ENCODE data around the gene ATP1B2. TPM values are rescaled to one million over a fixed set of nuclear protein-coding genes. Genes with fewer than 3 reads are reported as not detected.
A peak's percentile ranks its signal among the peaks of the same experiment; 100 is the strongest.

ATP1B2 gene
- polyA plus RNA-seq, 2 of the 4 experiments (the other 2 are of a cell fraction), result 0.10 to 0.16 TPM

DNA sequence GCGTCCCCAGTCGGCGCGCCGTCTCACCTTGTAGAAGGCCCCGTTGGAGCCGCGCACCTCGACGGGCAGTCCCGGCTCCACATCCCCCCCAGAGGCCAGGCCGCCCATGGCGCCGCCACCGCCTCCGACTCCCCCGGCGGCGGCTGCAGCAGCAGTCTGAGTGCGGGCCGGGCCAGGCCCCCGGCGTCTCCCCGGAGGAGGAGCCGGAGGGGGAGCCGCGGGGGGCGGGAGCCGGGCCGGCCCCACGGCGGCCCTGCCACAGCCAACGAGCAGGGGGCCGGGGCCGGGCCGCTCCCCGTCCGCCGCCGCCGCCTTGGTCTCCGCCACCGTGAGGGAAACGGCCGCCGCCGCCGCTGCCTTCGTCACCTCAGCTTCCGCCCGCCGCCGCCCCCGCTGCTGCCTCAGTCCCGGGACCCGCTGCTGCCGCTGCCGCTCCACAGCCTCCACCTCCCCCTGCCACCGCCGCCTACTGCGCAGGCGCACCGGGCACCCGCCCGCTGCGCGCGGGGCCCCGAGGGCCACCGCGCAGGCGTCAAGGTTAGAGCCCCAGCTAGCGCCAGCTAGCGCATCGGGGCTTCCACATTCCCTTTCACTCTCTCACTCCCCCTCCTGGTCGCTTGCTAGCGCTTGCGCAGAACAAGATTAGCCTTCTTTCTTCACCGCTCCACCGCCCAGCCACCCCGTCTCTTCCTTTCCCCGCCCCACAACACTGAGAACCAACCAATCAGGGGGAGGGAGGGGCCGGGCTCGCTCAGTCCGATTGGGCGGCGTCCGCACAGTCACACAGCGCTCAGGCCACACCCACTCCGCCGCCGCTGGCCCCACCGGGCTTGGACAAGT is 36.1 kb upstream of the ATP1B2 start, which contains the start of gene FXR2:
FXR2 (minus strand) TSS at position 473 of the 840 bp plus-strand sequence; CDS start at position 108, 365 bp downstream.
- WGBS (ENCODE audit: missing lambda C conversion rate), result under 1% methylated on average over 44 of the region's 93 CpGs
- DNase-seq (ENCODE audit: low read depth in 1 of 2, low spot score in 1 of 2) (peak; percentile 99 to 100), FAIRE-seq (peak; percentile 92), ATAC-seq (peak; percentile 91 to 96)
- ChIA-PET POLR2A (interaction anchor here (0.6 to 6.1 kb wide), 12 partner anchors 11 to 230 kb away, joined by 3 to 58 read pairs (median 4); partner anchors contain the start of genes ATP1B2, CD68, MPDU1 and POLR2A), CTCF (interaction anchor here (0.5 to 14.2 kb wide), 31 partner anchors 10 to 329 kb away, joined by 3 to 130 read pairs (median 5); partner anchors contain the start of genes ATP1B2, CD68, DNAH2 and SAT2)
- peaks cover 29% of the 10 kb centered on the region for H3K4me1 ChIP-seq
- H3K9me3 ChIP-seq, result no peaks in the 10 kb centered on the region
- H3K27ac ChIP-seq, result peak within 1 kb of the TSS; percentile 92 to 95
- peak within 1 kb of the TSS; percentile 84 for H3K4me3 ChIP-seq
- peak within 1 kb of the TSS; percentile 91 for H3K4me2 ChIP-seq
- TF ChIP-seq, protein P1, sequence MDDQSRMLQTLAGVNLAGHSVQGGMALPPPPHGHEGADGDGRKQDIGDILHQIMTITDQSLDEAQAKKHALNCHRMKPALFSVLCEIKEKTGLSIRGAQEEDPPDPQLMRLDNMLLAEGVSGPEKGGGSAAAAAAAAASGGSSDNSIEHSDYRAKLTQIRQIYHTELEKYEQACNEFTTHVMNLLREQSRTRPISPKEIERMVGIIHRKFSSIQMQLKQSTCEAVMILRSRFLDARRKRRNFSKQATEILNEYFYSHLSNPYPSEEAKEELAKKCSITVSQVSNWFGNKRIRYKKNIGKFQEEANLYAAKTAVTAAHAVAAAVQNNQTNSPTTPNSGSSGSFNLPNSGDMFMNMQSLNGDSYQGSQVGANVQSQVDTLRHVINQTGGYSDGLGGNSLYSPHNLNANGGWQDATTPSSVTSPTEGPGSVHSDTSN (IDR thresholded peaks at IDR 0.05), result 0 out of 2 replicates have a peak, but pooled peaks have one; percentile 16
- TF ChIP-seq CEBPB (IDR thresholded peaks at IDR 0.05) (no peak; a peak in 1 of 4 replicates), GATA3 (IDR thresholded peaks at IDR 0.05; ENCODE audit: borderline replicate concordance) (no peak), CBX8 (IDR thresholded peaks at IDR 0.05) (no peak), ZNF302 (CRISPR knock-in tag; IDR thresholded peaks at IDR 0.05) (no peak), RNF2 (IDR thresholded peaks at IDR 0.05; ENCODE audit: borderline replicate concordance, low read depth) (no peak), CHD2 (IDR thresholded peaks at IDR 0.05; ENCODE audit: low read length, partially characterized antibody) (no peak), HOXB5 (CRISPR knock-in tag; IDR thresholded peaks at IDR 0.05) (0 out of 2 replicates have a peak, but pooled peaks have one; percentile 16), ZSCAN20 (CRISPR knock-in tag; IDR thresholded peaks at IDR 0.05) (no peak), RFX5 (IDR thresholded peaks at IDR 0.05) (peak; percentile 82), BHLHE40 (IDR thresholded peaks at IDR 0.05; ENCODE audit: low read depth, low read length) (no peak), ATOH8 (CRISPR knock-in tag; IDR thresholded peaks at IDR 0.05; ENCODE audit: low read depth) (no peak), JUNB (IDR thresholded peaks at IDR 0.05) (no peak), E2F6 (IDR thresholded peaks at IDR 0.05; ENCODE audit: borderline replicate concordance, low read depth) (no peak), RARB (CRISPR knock-in tag; IDR thresholded peaks at IDR 0.05) (no peak), PHF8 (IDR thresholded peaks at IDR 0.05; ENCODE audit: borderline replicate concordance, low read depth) (peak; percentile 47), POLR2A (IDR thresholded peaks at IDR 0.05; ENCODE audit: low read length) (peak; percentile 77), EP300 (IDR thresholded peaks at IDR 0.05) (no peak), NPAS2 (CRISPR knock-in tag; IDR thresholded peaks at IDR 0.05; ENCODE audit: borderline replicate concordance) (no peak), MAZ (IDR thresholded peaks at IDR 0.05; ENCODE audit: borderline replicate concordance, low read depth, low read length) (0 out of 2 replicates have a peak, but pooled peaks have one; percentile 28), RAD21 (conservative IDR thresholded peaks at IDR 0.05 in 1 of 2, IDR thresholded peaks at IDR 0.05 in 1 of 2) (0 out of 5 replicates have a peak, but pooled peaks have one; percentile 10 to 29), TFCP2L1 (CRISPR knock-in tag; IDR thresholded peaks at IDR 0.05) (no peak), SMC3 (IDR thresholded peaks at IDR 0.05) (no peak; the same call in 2 of the 3 replicates), NFE2L2 (conservative IDR thresholded peaks at IDR 0.05; ENCODE audit: low read length) (no peak), HDAC2 (IDR thresholded peaks at IDR 0.05) (no peak), MAX (IDR thresholded peaks at IDR 0.05) (peak; percentile 69; the same call in 1 of the 2 replicates)
- TF ChIP-seq, protein P2, sequence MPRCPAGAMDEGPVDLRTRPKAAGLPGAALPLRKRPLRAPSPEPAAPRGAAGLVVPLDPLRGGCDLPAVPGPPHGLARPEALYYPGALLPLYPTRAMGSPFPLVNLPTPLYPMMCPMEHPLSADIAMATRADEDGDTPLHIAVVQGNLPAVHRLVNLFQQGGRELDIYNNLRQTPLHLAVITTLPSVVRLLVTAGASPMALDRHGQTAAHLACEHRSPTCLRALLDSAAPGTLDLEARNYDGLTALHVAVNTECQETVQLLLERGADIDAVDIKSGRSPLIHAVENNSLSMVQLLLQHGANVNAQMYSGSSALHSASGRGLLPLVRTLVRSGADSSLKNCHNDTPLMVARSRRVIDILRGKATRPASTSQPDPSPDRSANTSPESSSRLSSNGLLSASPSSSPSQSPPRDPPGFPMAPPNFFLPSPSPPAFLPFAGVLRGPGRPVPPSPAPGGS (IDR thresholded peaks at IDR 0.05), result 0 out of 3 replicates have a peak, but pooled peaks have one; percentile 51
- TF ChIP-seq, protein P3, sequence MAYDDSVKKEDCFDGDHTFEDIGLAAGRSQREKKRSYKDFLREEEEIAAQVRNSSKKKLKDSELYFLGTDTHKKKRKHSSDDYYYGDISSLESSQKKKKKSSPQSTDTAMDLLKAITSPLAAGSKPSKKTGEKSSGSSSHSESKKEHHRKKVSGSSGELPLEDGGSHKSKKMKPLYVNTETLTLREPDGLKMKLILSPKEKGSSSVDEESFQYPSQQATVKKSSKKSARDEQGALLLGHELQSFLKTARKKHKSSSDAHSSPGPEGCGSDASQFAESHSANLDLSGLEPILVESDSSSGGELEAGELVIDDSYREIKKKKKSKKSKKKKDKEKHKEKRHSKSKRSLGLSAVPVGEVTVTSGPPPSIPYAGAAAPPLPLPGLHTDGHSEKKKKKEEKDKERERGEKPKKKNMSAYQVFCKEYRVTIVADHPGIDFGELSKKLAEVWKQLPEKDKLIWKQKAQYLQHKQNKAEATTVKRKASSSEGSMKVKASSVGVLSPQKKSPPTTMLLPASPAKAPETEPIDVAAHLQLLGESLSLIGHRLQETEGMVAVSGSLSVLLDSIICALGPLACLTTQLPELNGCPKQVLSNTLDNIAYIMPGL (CRISPR knock-in tag; IDR thresholded peaks at IDR 0.05; ENCODE audit: borderline replicate concordance), result no peak
- TF ChIP-seq, protein P4, sequence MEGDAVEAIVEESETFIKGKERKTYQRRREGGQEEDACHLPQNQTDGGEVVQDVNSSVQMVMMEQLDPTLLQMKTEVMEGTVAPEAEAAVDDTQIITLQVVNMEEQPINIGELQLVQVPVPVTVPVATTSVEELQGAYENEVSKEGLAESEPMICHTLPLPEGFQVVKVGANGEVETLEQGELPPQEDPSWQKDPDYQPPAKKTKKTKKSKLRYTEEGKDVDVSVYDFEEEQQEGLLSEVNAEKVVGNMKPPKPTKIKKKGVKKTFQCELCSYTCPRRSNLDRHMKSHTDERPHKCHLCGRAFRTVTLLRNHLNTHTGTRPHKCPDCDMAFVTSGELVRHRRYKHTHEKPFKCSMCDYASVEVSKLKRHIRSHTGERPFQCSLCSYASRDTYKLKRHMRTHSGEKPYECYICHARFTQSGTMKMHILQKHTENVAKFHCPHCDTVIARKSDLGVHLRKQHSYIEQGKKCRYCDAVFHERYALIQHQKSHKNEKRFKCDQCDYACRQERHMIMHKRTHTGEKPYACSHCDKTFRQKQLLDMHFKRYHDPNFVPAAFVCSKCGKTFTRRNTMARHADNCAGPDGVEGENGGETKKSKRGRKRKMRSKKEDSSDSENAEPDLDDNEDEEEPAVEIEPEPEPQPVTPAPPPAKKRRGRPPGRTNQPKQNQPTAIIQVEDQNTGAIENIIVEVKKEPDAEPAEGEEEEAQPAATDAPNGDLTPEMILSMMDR (IDR thresholded peaks at IDR 0.05), result peak; percentile 58

All from A549 (cell line).